ENCODE measurements around the gene ARID5A.
A peak's percentile ranks its signal among the peaks of the same experiment; 100 is the strongest.

ARID5A gene

DNA sequence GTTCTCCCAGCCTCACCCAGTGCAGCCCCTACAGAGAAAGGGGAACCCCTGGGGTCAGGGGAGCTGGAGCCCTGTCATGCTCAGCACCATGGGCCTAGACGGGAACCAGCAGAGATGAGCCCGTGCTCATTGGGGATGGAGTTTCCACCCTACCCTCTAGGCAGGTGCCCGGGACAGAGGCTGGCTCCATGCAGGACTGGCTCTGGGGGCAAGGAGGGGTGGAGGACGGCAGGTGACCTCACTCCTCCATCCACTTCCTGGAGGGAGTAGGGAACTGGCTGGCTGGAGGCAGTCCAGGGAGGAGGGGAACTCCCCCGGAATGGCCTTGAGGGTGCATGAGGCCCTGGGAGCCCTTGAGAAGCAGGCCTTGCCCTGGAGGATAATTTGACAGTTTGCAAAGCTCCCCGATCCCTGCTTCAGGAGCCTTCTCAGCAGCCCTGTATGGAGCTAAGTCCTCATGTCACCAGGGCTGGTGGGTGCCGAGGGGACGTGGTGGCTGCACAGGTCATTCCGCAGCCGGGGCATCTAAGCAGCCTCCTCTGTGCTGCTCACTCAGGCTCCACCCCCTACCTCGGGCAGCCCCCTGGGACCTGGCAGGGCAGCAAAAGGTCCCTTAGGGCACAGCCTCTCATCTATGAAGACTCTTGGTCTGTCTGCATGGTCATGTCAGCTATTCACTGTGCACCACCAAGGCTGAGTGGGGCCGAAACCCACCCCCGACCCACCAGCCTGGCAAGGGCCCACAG, 33.5 kb upstream of the ARID5A start:
- H3K27me3 Mint-ChIP-seq, result no peaks in the 10 kb centered on the region
- no peaks in the 10 kb centered on the region for H3K36me3 Mint-ChIP-seq
- H3K27ac Mint-ChIP-seq, result no peak overlapping the region
- H3K9me3 Mint-ChIP-seq, result no peaks in the 10 kb centered on the region
- no peak overlapping the region for H3K4me3 Mint-ChIP-seq
- peaks cover 16% of the 10 kb centered on the region for H3K4me1 Mint-ChIP-seq

DNA sequence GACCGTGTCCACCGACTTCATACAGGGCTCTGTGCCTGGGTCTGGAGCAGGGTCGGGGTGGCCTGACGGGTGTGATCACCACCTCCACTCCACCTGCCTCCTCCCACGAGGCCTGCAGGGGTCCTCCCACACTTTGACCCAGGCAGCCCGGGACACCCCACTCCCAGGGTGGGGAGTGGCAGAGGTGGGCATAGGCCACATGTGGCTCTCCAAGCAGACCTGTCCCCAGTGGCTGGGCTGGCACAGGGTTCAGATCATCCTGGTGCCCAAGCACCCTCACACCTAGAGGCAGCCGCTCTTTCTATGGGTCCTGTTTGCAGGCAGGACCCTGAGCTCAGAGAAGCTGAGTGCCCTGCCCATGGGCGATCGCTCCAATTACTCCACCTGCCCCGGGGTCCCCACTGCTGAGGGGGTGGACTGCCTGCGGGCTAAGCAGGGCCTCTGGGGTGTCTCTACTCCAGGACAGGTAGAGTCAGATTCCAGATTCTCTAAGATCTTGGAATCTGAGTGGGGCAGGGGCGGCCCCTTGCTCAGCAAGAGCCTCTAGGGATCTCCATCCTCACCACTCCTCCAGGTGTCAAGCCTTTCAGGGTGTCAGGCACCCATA, 32.8 kb upstream of the ARID5A start:
- Mint-ChIP-seq H3K27me3 (no peaks in the 10 kb centered on the region), H3K4me3 (no peak overlapping the region)

DNA sequence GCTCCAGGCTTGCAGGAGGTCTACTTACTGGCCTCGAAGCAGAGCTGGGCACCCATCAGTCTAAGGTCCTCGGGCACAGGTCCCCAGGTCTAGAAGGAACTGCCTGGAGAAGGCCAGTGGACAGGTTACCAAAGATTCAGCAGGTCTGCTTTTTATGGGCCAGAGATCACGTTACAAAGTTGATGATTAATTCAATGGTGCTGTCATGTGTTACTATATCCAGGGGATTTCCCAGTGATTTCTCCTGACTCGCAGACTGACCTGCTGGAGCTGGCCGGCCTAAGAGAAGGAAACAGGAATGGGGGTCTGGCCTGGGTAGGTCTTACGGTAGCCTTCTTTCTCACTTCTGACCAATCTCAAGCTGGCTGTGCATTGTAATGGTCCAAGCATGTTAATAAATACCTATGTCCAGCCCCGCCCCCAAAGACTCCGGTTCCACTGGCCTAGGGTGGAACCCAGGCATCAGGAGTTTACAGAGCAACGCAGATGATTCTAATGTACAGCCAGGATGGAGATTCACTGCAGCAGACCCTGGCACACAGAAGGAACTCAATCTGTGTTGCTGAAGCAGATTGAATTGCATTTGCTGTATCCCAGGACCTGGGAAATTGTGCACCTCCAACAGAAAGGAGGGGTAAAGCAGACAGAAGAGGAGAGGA, 31.2 kb upstream of the ARID5A start, which contains the start of gene NEURL3:
Gene NEURL3 (minus strand): TSS at position 127 of the 659 bp plus-strand sequence. CDS start 71 bp downstream, at position 56.
- Mint-ChIP-seq H3K9me3 (no peaks in the 10 kb centered on the region), H3K27ac (no peak within 1 kb of the TSS), H3K27me3 (peaks cover 2% of the 10 kb centered on the region), H3K36me3 (no peaks in the 10 kb centered on the region), H3K4me1 (peaks cover 24% of the 10 kb centered on the region), H3K4me3 (no peak within 1 kb of the TSS)

More for the DNA sequence above, 32.8 kb upstream of the ARID5A start:
- H3K27ac Mint-ChIP-seq, result no peak overlapping the region
- H3K4me1 Mint-ChIP-seq, result peaks cover 16% of the 10 kb centered on the region
- H3K36me3 Mint-ChIP-seq, result no peaks in the 10 kb centered on the region
- H3K9me3 Mint-ChIP-seq, result no peaks in the 10 kb centered on the region

DNA sequence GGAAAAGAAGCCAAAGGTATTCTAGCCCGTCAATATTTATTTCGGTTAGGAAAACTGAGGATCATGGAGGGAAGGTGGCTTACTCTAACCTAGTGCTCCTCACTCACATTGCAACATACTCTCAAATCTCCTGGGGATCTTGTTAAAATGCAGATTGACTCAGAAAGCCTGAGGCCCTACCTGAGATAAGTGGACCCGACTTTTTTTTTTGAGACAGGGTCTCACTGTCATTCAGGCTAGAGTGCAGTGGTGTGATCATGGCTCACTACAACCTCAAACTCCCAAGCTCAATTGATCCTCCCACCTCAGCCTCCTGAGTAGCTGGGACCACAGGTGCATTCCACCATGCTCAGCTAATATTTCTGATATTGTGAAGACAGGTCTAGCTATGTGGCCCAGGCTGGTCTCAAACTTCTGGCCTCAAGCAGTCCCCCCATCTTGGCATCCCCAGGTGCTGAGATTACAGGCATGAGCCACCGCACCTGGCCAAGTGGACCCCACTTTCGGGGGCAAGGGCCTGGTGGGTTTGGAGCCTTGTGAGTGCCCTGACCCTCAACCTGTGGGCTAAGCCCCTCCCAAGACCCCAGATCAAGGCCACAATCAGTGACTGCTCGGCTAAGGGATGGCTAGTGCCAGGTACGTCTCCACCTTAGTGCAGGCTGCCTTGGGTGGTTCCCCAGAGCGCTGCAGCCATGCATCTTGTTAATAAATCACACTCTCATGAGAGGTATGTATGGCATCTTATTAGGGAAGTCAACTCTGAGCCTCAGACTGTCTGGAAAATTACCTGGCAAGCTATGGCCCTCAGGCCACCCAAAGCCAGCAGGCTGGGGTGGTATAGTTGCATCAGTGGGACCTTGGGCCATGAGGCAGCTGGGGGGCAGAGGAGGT, 30.3 kb upstream of the ARID5A start:
- no peaks in the 10 kb centered on the region for H3K36me3 Mint-ChIP-seq
- H3K4me1 Mint-ChIP-seq, result peaks cover 20% of the 10 kb centered on the region
- no peak overlapping the region for H3K27ac Mint-ChIP-seq
- H3K4me3 Mint-ChIP-seq, result peak overlapping the region; percentile 36
- no peaks in the 10 kb centered on the region for H3K9me3 Mint-ChIP-seq
- H3K27me3 Mint-ChIP-seq, result peaks cover 2% of the 10 kb centered on the region

DNA sequence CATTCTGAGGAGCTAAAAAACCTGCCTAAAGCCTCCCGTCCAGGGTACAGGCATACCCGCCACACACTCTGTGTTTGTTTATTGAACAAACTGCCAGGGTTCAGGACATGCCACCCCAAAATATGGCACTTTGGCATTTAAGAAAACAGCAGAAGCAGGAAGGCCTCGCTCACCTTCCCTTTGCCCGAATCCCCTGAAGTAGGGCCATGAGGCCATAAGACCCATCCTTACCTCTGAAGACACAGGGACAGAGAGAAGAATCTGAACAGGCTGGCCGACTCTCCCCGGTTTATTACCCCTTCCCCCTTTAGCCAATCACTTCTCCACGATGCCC, 29.7 kb upstream of the ARID5A start:
- no peaks in the 10 kb centered on the region for H3K9me3 Mint-ChIP-seq
- H3K36me3 Mint-ChIP-seq, result no peaks in the 10 kb centered on the region
- peak overlapping the region; percentile 36 for H3K4me3 Mint-ChIP-seq
- peaks cover 14% of the 10 kb centered on the region for H3K4me1 Mint-ChIP-seq
- H3K27me3 Mint-ChIP-seq, result peaks cover 2% of the 10 kb centered on the region
- H3K27ac Mint-ChIP-seq, result no peak overlapping the region

DNA sequence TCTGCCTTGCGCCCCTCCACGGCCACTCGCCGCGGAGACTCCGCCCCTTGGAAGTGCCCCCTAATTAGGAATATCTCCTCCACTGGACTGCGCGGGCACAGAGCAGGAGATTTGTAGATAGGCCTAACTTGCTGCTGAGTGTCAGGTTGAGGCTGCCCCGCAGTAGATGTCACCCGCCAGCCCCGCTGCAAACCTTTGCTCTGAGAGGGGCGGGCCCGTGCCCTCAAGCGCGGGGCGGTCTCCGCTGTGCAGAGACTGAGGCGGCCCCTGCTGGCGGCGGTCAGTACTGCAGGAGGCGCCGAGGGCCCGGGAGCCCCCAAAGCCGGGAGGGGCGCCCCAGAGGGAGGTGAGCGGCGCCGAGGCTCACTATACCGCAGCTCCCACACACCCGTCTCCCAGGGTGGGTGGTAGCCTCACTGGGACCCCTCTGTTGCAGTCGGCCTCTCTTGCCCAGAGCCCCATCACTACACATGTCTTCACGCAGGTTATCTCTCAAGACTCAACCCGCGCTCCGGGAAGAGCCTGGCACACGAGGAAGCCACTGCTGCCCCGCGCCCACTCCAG, 28.5 kb upstream of the ARID5A start:
- Mint-ChIP-seq H3K9me3 (no peaks in the 10 kb centered on the region), H3K36me3 (no peaks in the 10 kb centered on the region), H3K4me1 (peaks cover 8% of the 10 kb centered on the region), H3K27me3 (peaks cover 2% of the 10 kb centered on the region), H3K27ac (no peak overlapping the region), H3K4me3 (peak overlapping the region; percentile 62)

DNA sequence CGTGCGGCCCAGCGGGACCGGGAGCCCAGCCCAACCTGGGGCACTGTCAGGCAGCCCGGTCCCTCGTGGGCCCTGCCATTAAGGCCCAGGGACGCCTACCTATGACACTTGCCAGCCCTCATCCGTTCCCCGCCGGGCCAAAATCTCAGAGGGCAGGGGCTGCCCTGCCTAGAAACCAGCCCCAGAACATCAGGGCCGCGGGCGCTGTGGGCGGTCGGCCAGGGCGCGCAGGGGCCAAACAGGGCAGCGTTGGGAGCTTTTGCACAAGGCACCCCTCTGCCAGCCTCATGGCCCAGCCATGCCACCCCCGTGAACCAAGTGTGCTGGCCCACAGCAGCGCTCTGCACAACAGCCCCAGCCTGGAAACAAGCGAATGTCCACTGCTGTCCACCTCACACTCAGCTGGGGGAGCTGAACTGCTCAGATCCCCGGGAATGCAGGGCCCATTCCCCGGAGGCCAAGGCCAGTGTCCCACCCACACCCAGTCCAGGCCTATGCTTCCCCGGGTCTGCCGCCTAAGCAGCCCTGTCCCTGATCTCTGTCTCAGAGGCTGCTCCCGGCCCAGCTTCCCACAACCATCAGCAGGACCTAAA, 27.9 kb upstream of the ARID5A start:
- H3K27me3 Mint-ChIP-seq, result peaks cover 2% of the 10 kb centered on the region
- no peaks in the 10 kb centered on the region for H3K36me3 Mint-ChIP-seq
- no peak overlapping the region for H3K27ac Mint-ChIP-seq
- H3K4me1 Mint-ChIP-seq, result peaks cover 8% of the 10 kb centered on the region
- no peak overlapping the region for H3K4me3 Mint-ChIP-seq
- no peaks in the 10 kb centered on the region for H3K9me3 Mint-ChIP-seq

DNA sequence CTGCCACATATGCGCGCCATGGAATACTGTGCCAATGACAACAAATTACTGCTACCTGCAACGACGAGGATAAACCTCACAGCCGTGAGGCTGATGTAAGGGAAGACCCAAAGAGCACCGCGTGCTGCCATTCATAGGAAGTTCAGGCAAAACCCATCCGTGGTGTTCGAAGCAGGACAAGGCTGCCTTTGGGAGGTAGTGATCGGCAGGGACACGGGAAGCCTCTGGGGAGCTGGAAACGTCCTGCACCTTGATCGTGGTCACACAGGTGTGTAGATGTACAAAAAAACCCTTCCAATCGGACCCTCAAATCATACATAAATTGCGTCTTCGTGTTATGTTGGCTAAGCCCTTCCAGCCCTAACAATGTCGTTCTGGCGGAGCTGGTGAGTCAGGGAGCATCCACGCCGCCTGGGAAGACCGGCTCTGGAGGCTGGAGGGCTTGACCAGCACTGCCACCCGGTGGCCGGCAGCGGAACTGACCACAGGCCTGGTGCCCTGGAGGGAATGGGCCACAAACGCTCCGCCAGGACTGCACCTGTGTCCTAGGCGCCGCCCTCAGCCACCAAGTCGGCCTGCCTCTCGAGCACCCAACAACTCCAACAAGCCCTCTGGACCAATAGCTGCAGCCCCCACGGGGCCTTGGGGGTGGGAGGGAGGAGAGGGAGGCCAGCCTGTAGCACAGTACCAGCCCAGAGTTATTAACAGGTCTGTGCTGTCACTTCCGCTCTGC, 27.3 kb upstream of the ARID5A start:
- peaks cover 2% of the 10 kb centered on the region for H3K27me3 Mint-ChIP-seq
- H3K9me3 Mint-ChIP-seq, result no peaks in the 10 kb centered on the region
- peak overlapping the region; percentile 59 for H3K27ac Mint-ChIP-seq
- H3K36me3 Mint-ChIP-seq, result no peaks in the 10 kb centered on the region
- peaks cover 8% of the 10 kb centered on the region for H3K4me1 Mint-ChIP-seq
- peak overlapping the region; percentile 55 for H3K4me3 Mint-ChIP-seq

DNA sequence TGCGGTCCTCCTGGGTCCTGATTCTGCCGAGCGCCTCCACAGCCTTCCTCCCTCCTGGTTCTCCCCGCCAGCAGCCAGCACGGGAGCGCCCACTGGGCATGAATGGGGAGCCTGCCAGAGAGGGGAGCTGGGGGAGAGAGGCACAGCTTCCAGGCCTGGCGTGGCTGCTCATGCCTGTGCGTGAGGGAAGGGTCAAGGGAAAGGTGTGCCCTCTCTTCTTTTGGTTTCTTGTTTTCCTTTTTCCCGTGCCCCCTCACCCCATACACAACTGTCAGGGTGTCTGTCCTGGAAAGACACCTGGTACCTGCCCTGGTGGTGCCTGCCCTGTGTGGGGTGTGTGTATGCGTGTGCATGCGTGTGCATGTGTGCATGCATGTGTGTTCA, 26.7 kb upstream of the ARID5A start:
- Mint-ChIP-seq H3K36me3 (no peaks in the 10 kb centered on the region), H3K9me3 (no peaks in the 10 kb centered on the region), H3K27me3 (peaks cover 2% of the 10 kb centered on the region), H3K27ac (no peak overlapping the region), H3K4me3 (no peak overlapping the region), H3K4me1 (peaks cover 8% of the 10 kb centered on the region)

DNA sequence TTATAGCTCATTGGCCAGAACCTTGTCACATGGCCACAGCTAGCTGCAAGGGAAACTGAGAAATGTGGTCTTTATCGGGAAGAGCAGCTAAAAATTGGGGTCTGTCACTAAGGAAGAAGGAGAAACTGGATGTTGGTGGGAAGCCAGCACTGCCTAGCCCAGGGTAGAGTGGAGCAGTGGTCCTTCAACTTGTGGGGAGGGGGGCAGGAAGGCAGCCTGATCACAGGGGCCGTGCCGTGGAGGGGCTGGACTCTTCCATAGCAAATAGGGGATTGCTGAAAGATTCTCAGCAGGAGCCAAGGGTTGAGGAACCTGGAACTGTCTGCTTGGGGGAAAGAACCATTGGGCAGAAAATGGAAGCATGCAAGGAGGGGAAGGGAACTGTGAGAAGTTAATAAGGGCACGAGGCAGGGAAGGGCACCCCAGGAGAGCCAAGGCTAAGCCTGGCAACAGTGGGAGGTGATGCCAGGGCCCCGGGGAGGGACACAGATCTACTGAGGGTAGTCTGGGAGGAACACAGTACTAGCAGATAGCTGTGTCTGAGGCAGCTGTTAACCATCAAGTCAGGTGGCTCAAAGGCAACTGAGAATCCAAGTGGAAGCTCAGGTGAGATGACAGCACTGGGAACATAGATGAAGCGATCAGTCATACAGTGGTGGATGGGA, 25.5 kb upstream of the ARID5A start:
- H3K27ac Mint-ChIP-seq, result peak overlapping the region; percentile 43
- peaks cover 8% of the 10 kb centered on the region for H3K4me1 Mint-ChIP-seq
- no peaks in the 10 kb centered on the region for H3K36me3 Mint-ChIP-seq
- no peak overlapping the region for H3K4me3 Mint-ChIP-seq
- H3K9me3 Mint-ChIP-seq, result no peaks in the 10 kb centered on the region
- peaks cover 2% of the 10 kb centered on the region for H3K27me3 Mint-ChIP-seq

DNA sequence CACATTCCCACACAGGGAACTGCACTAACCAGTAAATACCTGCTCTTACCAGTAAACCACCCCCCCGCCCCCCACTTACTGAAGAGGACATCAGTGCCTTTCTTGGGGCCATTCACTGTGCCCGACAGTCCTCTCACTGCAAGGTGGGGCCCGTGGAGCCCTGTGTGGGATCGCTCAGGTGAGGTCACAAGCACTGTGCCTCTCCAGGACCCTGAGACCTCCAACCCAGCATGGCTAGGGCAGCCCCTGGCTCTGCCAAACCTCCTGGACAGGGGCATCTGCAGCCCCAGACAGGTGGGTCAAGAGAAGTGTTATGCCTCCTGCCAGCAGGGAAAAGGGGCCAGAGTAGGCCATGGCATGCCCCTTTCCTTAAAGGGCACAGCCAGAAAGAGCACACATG, 24.7 kb upstream of the ARID5A start:
- no peak overlapping the region for H3K27ac Mint-ChIP-seq
- peaks cover 8% of the 10 kb centered on the region for H3K4me1 Mint-ChIP-seq
- peaks cover 2% of the 10 kb centered on the region for H3K27me3 Mint-ChIP-seq
- no peak overlapping the region for H3K4me3 Mint-ChIP-seq
- H3K36me3 Mint-ChIP-seq, result peaks cover under 1% of the 10 kb centered on the region
- H3K9me3 Mint-ChIP-seq, result peaks cover under 1% of the 10 kb centered on the region

DNA sequence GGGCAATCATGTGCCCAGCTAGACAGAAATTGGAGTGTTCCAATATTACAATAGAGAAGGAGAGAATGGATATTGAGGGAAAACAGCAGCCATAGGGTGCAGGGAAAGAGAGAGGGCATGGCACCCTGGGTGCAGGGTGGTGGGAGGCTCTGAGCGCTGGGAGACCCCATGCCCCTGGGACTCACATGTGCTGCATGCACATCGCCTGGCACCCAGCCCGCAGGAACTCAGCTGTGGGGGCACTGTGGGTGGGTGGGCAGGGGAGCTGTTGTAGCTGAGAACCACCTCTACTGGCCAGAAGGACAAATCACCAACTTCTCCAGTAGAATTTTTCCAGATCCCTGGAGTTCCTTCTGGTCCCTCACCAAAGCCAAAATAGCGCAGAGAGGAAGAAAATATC, 24.2 kb upstream of the ARID5A start:
- Mint-ChIP-seq H3K27ac (no peak overlapping the region), H3K4me1 (peaks cover 8% of the 10 kb centered on the region)

DNA sequence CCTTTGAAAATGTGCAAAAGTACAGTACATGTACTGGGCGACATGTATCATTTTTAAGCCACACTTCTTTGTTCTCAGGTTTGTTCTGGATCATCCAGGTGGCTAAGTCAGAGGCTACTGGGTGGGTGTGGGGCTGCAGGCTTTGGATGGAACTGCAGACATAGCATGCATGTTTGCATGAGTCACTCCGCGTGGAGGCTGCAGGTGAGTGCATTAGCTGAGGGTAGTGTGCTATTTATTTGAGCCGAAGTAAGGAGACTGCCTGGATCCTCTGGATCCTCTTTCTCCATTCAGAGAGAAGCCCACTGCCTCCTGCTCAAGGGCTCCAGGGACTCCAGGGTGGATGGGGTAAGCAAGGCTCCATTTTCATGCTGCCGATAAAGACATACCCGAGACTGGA, 22.0 kb upstream of the ARID5A start:
- Mint-ChIP-seq H3K4me3 (no peak overlapping the region), H3K9me3 (peaks cover 7% of the 10 kb centered on the region), H3K27me3 (no peaks in the 10 kb centered on the region), H3K36me3 (peaks cover 6% of the 10 kb centered on the region), H3K4me1 (no peaks in the 10 kb centered on the region), H3K27ac (no peak overlapping the region)

More for the DNA sequence above, 24.2 kb upstream of the ARID5A start:
- no peak overlapping the region for H3K4me3 Mint-ChIP-seq
- H3K27me3 Mint-ChIP-seq, result peaks cover 2% of the 10 kb centered on the region
- H3K9me3 Mint-ChIP-seq, result peaks cover 5% of the 10 kb centered on the region
- H3K36me3 Mint-ChIP-seq, result peaks cover 6% of the 10 kb centered on the region

DNA sequence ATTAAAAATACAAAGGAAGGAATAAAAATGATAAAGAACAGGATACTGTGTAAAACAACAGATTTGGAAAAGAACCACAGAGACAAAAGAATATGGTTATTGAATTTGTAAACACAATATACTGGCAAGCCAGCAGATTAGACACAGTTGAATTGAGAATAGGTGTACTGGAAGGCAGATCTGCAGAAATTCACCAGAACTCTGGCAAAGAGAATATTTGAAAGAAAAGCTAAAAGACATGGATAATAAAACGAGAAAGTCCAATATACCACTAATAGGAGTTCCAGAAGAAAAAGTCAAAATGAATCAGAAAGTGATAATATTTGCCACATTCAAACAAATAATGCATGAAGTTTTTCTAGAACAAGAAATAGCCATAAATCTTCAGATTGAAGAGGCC, 19.5 kb upstream of the ARID5A start:
- no peak overlapping the region for H3K27ac Mint-ChIP-seq
- H3K4me1 Mint-ChIP-seq, result no peaks in the 10 kb centered on the region
- H3K36me3 Mint-ChIP-seq, result peaks cover 6% of the 10 kb centered on the region
- no peaks in the 10 kb centered on the region for H3K27me3 Mint-ChIP-seq
- H3K4me3 Mint-ChIP-seq, result no peak overlapping the region
- H3K9me3 Mint-ChIP-seq, result peaks cover 7% of the 10 kb centered on the region
